ENCODE results near the gene TRIM3.

- TF ChIP-seq CTCF (conservative IDR thresholded peaks at IDR 0.05; ENCODE audit: low read depth, low read length) (no peak), POLR2A (IDR thresholded peaks at IDR 0.05; ENCODE audit: low read depth, low read length) (no peak), BHLHE40 (IDR thresholded peaks at IDR 0.05; ENCODE audit: low read depth, low read length) (no peak), MAZ (IDR thresholded peaks at IDR 0.05; ENCODE audit: borderline replicate concordance, low read depth, low read length) (no peak), MXI1 (IDR thresholded peaks at IDR 0.05; ENCODE audit: borderline replicate concordance, low read depth, low read length) (no peak), SMC3 (IDR thresholded peaks at IDR 0.05; ENCODE audit: low read depth, low read length) (no peak), RCOR1 (IDR thresholded peaks at IDR 0.05; ENCODE audit: insufficient replicate concordance, low read length) (no peak)
These were observed 67.9 kb downstream of the TRIM3 start for GRCh38 chr11:6405846-6406245.
